A673 (cell line): ENCODE results near the gene CMIP.
A peak's percentile ranks its signal among the peaks of the same experiment; 100 is the strongest.

Source experiments
- CTCF ChIP-seq: fragments of 300-800, 200-600 bp; sonication (generic); conservative IDR thresholded peaks from 2 replicates; pipeline ENCODE4 v1.5.1; 2017; ENCODE audit warnings: low read depth, mild to moderate bottlenecking, antibody characterized with exemption, low read length, moderate library complexity, mixed read lengths
- EZH2 ChIP-seq: fragments of 200-600 bp; sonication (generic); IDR thresholded peaks from 2 replicates; pipeline ENCODE4 v1.6.1; 2017; ENCODE audit warnings: borderline replicate concordance, low read depth, mild to moderate bottlenecking, mixed read lengths, antibody characterized with exemption, low read length; ENCODE audit not compliant: poor library complexity, severe bottlenecking

GRCh38 chr16:81737885-81738536 lies 293.4 kb downstream of the CMIP start:
- TF ChIP-seq EZH2 (no peak), CTCF (peak; percentile 90)
